Vagina (tissue), 2 donors: Measurements from ENCODE around the gene P2RY8.

ENCODE experiments used
- POLR2A ChIP-seq, 2 donors: fragments of 450-650 bp; IDR thresholded peaks; one replicate each; pipeline ENCODE4 v1.6.1; 2017; ENCODE audit warnings: antibody characterized with exemption in 2 of 2, mild to moderate bottlenecking in 2 of 2, moderate library complexity in 2 of 2
- TF ChIP-seq, protein P1 (sequence below), 3 experiments: fragments of 450-650 bp in 2 of 3; fragments of 200-600 bp in 1 of 3; sonication (generic) in 1 of 3; IDR thresholded peaks; one replicate each; pipeline ENCODE4 v1.5.1; 2017 to 2019; ENCODE audit warnings: antibody characterized with exemption in 3 of 3, mild to moderate bottlenecking in 2 of 3, moderate library complexity in 2 of 3

DNA sequence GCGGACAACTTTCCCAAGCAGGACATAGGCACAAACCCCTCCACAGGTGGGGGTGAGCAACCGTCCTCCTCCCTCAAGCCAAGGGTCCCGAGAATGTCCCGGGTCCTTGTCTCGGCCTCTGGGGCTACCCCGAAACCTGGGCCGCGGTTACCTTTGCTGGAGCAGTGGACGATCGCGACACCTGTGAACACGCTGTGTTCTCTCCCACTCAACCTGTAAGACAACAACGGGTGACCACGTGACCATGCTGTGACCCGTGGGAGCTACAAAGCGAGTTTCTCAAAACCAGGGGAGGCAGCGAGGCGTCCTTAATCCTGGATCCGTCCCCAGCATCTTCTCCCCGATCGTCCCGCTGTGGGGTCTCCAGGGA, 102.1 kb downstream of the P2RY8 start:
- TF ChIP-seq, protein P1, sequence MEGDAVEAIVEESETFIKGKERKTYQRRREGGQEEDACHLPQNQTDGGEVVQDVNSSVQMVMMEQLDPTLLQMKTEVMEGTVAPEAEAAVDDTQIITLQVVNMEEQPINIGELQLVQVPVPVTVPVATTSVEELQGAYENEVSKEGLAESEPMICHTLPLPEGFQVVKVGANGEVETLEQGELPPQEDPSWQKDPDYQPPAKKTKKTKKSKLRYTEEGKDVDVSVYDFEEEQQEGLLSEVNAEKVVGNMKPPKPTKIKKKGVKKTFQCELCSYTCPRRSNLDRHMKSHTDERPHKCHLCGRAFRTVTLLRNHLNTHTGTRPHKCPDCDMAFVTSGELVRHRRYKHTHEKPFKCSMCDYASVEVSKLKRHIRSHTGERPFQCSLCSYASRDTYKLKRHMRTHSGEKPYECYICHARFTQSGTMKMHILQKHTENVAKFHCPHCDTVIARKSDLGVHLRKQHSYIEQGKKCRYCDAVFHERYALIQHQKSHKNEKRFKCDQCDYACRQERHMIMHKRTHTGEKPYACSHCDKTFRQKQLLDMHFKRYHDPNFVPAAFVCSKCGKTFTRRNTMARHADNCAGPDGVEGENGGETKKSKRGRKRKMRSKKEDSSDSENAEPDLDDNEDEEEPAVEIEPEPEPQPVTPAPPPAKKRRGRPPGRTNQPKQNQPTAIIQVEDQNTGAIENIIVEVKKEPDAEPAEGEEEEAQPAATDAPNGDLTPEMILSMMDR (IDR thresholded peaks at IDR 0.05): no peak
- no peak for TF ChIP-seq POLR2A (IDR thresholded peaks at IDR 0.05)
